DLD1 (cell line): ENCODE results near the gene PLEKHA8.

Source experiments
- in situ Hi-C: cut with HindIII; loops from 2 replicates; pipeline ENCODE4 v1.10.0; 2017; ENCODE audit warnings: low sequenced_read_pairs

The PLEKHA8 gene

DNA sequence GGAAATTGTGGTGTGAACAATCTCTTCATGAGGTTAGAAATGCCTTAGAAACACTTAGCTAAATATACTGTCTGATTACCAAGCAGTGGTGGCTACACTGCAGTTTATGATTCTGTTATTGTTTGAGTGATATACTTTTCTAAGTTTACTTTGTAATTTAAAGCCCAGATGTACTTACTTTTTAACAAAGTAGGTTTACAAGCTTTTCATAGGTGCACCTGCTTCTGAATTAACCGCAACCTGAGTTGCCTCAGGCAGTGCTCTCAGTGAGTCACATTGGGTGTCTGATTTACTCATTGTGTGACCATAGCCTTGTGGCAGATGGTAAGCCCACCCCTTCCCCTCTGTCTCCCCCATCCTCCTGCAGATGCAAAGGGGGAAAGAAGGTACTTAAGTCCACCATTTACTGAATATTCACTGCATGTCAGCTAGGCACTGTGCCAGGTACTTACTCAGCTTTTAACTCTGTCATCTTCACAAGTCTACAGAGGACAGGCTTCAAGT is 115.6 kb downstream of the PLEKHA8 start:
- in situ Hi-C loops: no loop called here

GRCh38 chr7:30144657-30145306 is 116.6 kb downstream of the PLEKHA8 start:
- in situ Hi-C loops: no loop called here

- in situ Hi-C loops: no loop called here
Observed at GRCh38 chr7:30145426-30145970, 117.3 kb downstream of the PLEKHA8 start.

DNA sequence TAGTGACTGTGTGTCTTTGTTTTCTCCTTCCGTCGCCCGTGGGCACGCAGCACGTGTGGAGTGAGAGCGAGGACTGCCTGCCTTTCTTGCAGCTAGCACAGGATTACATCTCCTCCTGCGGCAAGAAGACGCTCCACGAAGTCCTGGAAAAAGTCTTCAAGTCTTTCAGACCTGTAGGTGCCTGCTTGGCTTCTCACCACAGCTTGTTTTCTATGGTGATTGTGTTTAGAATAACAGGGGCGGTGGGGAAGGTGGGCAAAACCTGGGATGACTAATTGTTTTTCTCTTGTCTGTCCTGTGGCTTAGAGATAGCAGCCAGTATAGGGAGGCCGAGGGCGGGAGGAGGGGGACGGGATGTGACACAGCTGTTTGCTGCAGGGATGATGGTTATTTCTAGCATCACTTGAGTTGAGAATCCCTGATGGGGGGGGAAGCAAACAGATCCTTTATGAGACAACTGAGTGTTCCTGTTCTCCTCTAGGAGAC is 118.0 kb downstream of the PLEKHA8 start:
- in situ Hi-C loops: no loop called here

GRCh38 chr7:30147223-30147622 is 119.0 kb downstream of the PLEKHA8 start:
- in situ Hi-C loops: no loop called here

- in situ Hi-C loops: no loop called here
Observed at GRCh38 chr7:30147785-30148184, 119.6 kb downstream of the PLEKHA8 start.

DNA sequence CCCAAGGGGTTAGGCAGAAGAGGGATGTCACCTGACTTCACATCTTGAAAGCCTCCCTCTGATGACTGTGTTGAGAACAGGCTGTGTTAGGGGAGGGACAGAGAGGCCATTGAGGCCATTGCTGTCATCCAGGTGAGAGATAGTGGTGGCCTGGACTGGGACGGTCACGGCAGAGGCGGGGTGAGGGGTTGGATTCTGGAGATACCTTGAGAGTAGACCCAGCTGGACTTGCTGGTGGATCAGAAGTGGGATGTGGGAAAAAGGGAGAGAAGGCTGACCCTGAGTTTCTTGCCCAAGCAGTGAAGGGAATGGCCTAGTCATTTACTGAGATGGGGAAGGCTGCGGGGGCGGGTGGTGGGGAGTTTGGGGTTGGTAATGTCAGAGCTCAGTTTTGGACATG is 120.2 kb downstream of the PLEKHA8 start:
- in situ Hi-C loops: no loop called here

DNA sequence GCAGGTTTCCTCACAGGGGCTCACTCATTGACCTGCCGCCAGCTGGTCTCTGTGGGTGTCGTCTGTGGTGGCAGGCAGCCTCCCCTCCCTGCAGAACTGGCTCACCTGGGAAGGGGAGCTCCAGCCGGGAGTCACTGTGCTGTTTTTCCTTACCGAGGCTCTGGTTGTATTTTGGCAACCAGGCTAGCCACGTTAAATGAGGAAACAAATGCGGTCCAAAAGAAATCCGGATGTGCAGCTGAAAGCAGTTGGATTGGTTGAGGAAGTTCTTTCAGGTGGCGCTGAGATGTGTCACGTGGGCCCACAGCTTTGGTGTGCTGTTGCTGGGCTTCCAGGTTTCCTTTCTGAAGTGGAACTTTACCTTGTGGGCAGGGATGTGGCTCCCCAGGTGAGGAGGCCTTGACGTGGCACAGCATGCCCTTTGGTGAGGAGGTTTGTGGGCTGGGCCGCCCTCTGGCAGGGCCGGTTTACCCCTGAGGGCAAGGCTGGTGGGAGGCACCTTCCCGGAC is 120.8 kb downstream of the PLEKHA8 start:
- in situ Hi-C loops: no loop called here

DNA sequence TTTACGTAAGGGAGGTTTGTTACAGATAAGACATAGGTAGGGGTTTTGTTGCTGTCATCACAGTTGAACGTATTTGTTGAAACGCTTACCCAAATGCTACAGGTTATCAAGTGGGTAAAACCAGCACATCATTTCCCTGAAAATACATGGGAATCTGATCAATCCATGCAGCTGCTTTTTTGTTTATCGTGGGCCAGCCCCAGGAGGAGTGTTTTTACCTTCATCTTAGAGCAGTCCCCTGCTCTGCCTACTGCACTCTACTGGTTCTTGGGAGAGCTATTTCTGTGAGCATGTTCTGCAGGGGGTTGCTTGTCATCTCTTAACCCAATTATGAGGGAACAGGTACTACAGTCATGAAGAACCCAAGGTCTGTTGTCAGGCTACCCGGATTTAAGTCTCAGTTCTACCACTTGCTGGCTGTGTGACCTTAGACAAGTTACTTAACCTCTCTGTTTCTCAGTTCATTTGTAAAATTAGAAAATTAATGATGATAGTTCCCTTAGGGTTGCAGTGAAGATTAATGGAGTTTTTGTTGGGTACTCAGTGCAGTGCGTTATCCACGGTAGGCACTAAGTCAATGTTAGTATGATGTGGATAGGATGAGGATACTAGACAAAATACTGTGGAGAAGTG is 121.5 kb downstream of the PLEKHA8 start:
- in situ Hi-C loops: no loop called here

DNA sequence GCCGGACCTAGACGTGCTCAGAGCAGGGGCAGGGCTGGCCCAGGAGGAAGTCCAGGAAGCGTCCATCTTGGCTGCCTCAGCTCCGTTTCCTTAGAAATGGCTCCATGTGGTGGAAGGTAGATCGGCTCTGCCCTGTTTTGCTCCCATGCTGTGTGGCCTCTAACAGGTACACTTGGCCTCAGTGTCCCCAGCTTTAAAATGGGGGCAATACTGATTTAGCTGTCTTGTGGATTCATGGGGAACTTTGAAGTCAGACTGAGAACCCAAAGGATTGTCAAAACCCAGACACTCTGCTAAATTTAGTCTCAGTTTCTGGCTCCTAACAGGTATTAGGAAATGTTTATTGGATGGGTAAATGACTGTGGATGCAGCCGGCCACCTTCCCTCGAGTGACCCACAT is 122.5 kb downstream of the PLEKHA8 start:
- in situ Hi-C loops: no loop called here

GRCh38 chr7:30154111-30154587 is 125.9 kb downstream of the PLEKHA8 start:
- in situ Hi-C loops: no loop called here

DNA sequence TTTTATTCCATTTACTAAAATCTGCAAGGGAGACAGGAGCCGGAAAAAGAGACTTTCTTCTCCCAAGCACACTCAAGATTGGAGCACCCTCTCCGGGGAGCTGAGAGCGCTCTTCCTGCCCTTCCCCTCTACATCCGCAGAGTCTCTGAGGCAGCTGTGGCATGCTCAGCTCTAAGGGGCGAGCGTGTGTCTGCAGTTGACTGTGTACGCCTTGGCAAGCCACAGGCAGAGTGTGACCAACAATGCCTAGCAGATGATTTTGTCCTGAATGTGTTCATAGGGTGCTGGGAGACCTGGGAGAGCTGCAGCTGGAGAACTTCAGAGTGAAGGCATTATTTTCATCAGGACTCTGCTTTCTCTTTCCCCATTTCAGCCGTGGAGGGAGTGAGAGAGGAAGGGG is 127.3 kb downstream of the PLEKHA8 start:
- in situ Hi-C loops: no loop called here

GRCh38 chr7:30157204-30157603 is 129.0 kb downstream of the PLEKHA8 start:
- in situ Hi-C loops: no loop called here

- in situ Hi-C loops: no loop called here
Observed at GRCh38 chr7:30159163-30159562, 131.0 kb downstream of the PLEKHA8 start.

GRCh38 chr7:30159698-30160143 is 131.5 kb downstream of the PLEKHA8 start:
- in situ Hi-C loops: no loop called here

GRCh38 chr7:30160329-30160728 is 132.1 kb downstream of the PLEKHA8 start:
- in situ Hi-C loops: no loop called here

DNA sequence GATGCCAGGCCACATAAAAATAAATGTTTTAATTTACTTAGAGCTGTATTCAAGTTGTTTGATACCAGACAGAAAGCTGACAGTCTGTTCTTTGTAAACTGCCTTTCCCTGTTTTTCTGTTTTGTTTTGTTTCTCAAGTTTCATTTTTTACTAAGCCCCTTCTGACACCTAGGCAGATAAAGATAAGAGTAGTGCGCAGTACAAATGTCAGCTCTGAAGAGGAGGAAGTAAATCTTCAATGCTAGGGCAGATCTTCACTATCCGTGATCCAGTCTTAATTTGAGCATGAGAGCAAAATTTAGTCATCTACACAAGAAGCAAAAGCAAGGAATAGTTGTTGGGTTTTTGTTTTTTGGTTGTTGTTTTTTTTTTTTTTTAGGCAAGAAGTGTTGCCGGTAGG is 133.9 kb downstream of the PLEKHA8 start:
- in situ Hi-C loops: no loop called here

- in situ Hi-C loops: no loop called here
Observed at GRCh38 chr7:30162622-30163124, 134.5 kb downstream of the PLEKHA8 start.

DNA sequence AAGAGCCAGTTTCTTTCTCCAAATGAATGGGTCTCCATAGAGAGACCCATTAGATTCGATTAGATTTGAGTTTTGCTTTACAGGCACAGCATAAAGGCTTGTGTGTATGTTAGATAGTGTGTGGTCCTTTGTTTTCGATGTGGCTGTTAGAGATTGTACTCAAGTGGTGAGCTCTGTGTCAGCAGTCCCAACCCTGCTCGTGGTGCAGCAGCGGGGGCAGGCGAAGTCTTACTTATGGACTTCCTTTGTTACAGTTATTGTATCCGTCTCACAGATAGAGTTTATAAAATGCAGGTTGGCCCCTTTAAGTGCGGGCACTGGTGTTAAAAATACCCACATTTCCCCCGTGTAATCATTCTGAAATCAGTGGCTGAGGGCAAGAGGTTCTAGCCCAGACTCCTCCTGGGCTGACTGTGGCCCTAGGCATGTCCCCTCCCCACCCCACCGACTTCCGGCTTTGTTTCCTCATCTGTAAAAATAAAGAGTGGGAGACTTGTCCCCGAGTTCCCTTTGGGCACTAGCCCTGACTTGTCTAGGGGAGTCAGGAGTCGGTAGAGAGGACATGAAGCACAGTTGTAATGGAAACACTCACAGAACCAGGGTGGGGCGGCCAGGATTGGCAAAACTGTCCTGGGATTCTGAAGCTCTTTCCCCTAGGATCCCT is 135.2 kb downstream of the PLEKHA8 start:
- in situ Hi-C loops: no loop called here

GRCh38 chr7:30164567-30164966 is 136.4 kb downstream of the PLEKHA8 start:
- in situ Hi-C loops: no loop called here

DNA sequence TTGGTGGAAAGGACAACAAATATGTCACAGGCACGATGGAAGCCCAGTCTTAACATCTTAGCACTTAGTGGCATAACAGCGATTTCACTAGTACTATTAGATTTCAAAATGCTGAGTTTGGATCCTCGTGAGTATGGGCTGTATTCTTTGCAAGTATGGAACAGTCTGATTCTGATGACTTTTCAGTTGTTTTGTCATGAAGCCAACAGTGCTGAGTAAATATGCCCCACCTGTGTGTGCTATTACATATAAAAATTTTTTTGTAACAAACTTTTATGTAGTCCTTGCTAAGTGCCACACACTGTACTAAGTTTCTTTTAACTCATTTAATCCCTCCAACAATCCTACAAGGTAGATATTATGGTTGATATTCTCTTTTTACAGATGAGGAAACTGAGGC is 137.4 kb downstream of the PLEKHA8 start:
- in situ Hi-C loops: no loop called here
